Measurements from ENCODE around the gene TAL1.

GRCh38 chr1:47182676-47183235 lies 49.3 kb downstream of the TAL1 start:
- TF ChIP-seq CTCF (IDR thresholded peaks at IDR 0.05; ENCODE audit: control extremely low read depth in 1 of 3, insufficient read depth in 1 of 3, low read depth in 1 of 3, low read length in 3 of 3), result no peak
- no peak for TF ChIP-seq SIRT6 (IDR thresholded peaks at IDR 0.05; ENCODE audit: low read length)
- TF ChIP-seq RFX5 (IDR thresholded peaks at IDR 0.05; ENCODE audit: borderline replicate concordance, low read depth, low read length), result no peak
- TF ChIP-seq YY1 (IDR thresholded peaks at IDR 0.05; ENCODE audit: low read depth, low read length), result no peak
- TF ChIP-seq NANOG (IDR thresholded peaks at IDR 0.05; ENCODE audit: insufficient read depth, low read depth, low read length, poor library complexity, severe bottlenecking), result no peak
- TF ChIP-seq SRF (IDR thresholded peaks at IDR 0.05; ENCODE audit: low read depth, low read length), result no peak
- TF ChIP-seq TEAD4 (IDR thresholded peaks at IDR 0.05; ENCODE audit: low read depth, low read length), result no peak
- no peak for TF ChIP-seq SIN3A (conservative IDR thresholded peaks at IDR 0.05 in 1 of 2, IDR thresholded peaks at IDR 0.05 in 1 of 2; ENCODE audit: low read depth in 1 of 2, low read length in 2 of 2)
- TF ChIP-seq TAF1 (IDR thresholded peaks at IDR 0.05; ENCODE audit: low read depth, low read length), result no peak
- TF ChIP-seq MAX (IDR thresholded peaks at IDR 0.05), result no peak
- TF ChIP-seq EP300 (IDR thresholded peaks at IDR 0.05; ENCODE audit: borderline replicate concordance in 1 of 2, low read depth in 2 of 2, low read length in 2 of 2), result no peak

Measured in H1 (cell line).